Measurements from ENCODE around the gene DNM3. TPM values are rescaled to one million over a fixed set of nuclear protein-coding genes. Genes with fewer than 3 reads are reported as not detected.
A peak's percentile ranks its signal among the peaks of the same experiment; 100 is the strongest.

DNM3 gene
- total and polyA plus RNA-seq, 5 experiments from 2014 or later: 0.36 to 2.3 (median 0.41) TPM

GRCh38 chr1:172088256-172088655, 247.0 kb downstream of the DNM3 start:
- POLR2A ChIA-PET: no interaction called here
- Mint-ChIP-seq H3K27me3 (peaks cover 0 to 5% (median 0%) of the 10 kb centered on the region in 5 donors), H3K4me1 (peaks cover 2 to 8% (median 3%) of the 10 kb centered on the region in 4 donors), H3K36me3 (no peaks in the 10 kb centered on the region), H3K27ac (no peak overlapping the region), H3K9me3 (no peaks in the 10 kb centered on the region), H3K4me3 (no peak overlapping the region)
- ATAC-seq (no peak), DNase-seq (no peak)

DNA sequence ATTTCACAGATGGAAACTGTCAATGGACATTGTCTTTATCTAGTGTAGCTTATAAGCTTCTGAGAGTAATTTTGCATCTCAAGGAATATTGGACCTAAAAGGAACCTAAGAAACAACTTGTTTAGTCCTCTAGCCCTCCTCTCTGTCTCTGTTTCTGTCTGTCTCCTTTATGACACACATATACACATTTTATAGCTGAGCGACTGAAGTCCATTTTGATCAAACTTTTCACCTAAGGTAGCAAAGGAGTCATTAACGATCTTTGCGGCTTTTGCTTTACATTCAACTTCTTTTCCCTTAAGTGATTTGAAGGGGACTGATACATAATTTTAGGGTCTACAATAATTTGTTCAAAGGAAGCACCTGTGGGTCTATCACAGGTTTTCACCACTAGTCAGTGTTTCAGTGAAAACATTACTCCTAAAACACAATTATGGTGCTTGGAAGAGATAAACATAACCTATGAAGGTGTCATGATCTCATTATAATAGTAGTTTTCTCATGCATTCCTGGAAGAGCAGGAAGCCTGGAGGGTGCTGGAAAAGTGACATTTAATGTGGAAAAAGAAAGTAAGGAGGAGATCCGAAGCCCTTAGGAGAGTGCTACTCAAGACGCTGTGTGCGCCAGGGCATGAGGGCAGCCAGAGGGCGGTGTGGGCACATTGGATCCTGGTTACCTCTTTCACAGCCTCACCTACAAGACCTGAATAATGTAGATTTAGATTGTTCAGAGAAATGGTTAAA, 248.6 kb downstream of the DNM3 start:
- ATAC-seq: peak; percentile 86 to 91
- Mint-ChIP-seq H3K36me3 (no peaks in the 10 kb centered on the region), H3K9me3 (no peaks in the 10 kb centered on the region), H3K4me1 (peaks cover 2 to 8% (median 3%) of the 10 kb centered on the region in 4 donors), H3K4me3 (no peak overlapping the region), H3K27ac (peak overlapping the region in 1 of 10 donors; percentile 24), H3K27me3 (peaks cover 0 to 5% (median 0%) of the 10 kb centered on the region in 5 donors)
- peak; percentile 11 to 76 (median 42) for DNase-seq
- POLR2A ChIA-PET: no interaction called here

DNA sequence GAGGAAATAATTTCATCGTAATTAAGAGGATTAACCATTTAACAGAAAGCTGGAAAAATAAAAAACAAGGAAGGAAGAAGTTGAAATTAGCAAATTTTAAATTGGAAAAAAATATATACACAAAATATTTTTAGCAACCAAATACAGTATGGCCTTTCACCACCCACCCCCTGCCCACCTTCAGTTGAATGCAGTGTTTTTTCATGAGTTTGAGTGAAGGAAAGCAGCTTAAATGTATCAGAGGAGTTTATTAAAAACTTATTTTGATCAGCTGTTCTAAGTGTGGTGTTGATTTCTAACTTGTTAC, 249.2 kb downstream of the DNM3 start:
- peak overlapping the region in 1 of 10 donors; percentile 24 for H3K27ac Mint-ChIP-seq

DNA sequence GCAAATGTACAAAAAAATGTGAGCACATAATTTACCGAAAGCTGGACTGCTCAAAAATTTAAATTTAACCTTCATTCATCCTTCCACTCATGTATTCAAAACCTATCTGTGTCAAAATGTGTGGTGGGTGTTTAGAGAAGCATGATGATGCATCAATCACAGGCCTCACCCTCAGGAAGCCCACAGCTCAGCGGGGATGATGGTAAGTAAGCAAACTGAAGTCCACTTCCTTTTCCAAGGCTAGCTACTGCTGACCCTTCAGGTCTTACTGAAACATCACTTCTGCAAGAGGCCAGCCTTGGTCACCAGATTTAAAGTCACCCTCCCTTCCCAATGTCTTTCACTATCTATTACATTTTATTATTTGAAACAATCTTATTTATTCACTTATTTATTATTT, 254.5 kb downstream of the DNM3 start:
- ATAC-seq (no peak), DNase-seq (no peak)
- no peaks in the 10 kb centered on the region for H3K27me3 Mint-ChIP-seq
- peaks cover 0 to 3% (median 0%) of the 10 kb centered on the region in 4 donors for H3K4me1 Mint-ChIP-seq
- POLR2A ChIA-PET: no interaction called here
- no peak overlapping the region for H3K4me3 Mint-ChIP-seq
- H3K36me3 Mint-ChIP-seq: no peaks in the 10 kb centered on the region
- H3K9me3 Mint-ChIP-seq: no peaks in the 10 kb centered on the region
- no peak overlapping the region for H3K27ac Mint-ChIP-seq

More for the DNA sequence above, 249.2 kb downstream of the DNM3 start:
- Mint-ChIP-seq H3K4me1 (peaks cover 2 to 8% (median 3%) of the 10 kb centered on the region in 4 donors), H3K36me3 (no peaks in the 10 kb centered on the region), H3K4me3 (no peak overlapping the region), H3K27me3 (peaks cover 0 to 5% (median 0%) of the 10 kb centered on the region in 5 donors), H3K9me3 (no peaks in the 10 kb centered on the region)
- POLR2A ChIA-PET: interaction anchor here (0.6 to 0.8 kb wide), 2 partner anchors 317 to 354 kb away, joined by 3 read pairs; no protein-coding TSS in a partner anchor
- no peak for ATAC-seq
- DNase-seq: no peak

DNA sequence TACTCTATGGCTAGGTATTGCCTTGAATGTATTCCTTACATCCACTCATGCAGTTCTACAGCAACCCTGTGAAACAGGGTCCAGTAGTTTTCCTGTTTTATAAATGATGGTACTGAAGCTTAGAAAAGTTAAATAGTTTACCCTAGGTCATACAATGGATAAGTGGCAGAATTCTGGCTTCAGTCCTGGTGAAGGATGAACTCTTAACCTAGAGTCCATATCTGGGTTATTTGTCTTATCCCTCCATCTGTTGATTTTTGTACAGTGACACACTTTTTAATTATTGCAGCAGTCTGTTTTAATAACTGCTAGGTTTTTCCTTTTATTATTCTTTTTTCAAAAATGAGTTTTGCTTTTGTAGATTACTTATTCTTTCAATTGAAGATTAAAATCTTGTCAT, 263.9 kb downstream of the DNM3 start:
- H3K4me1 Mint-ChIP-seq: peaks cover 0 to 3% (median under 1%) of the 10 kb centered on the region in 4 donors
- no peak overlapping the region for H3K27ac Mint-ChIP-seq
- H3K4me3 Mint-ChIP-seq: no peak overlapping the region
- H3K36me3 Mint-ChIP-seq: peaks cover 0 to 2% (median 0%) of the 10 kb centered on the region in 3 donors
- DNase-seq (no peak), ATAC-seq (no peak)
- H3K9me3 Mint-ChIP-seq: no peaks in the 10 kb centered on the region
- POLR2A ChIA-PET: no interaction called here
- H3K27me3 Mint-ChIP-seq: peaks cover 0 to 2% (median 0%) of the 10 kb centered on the region in 5 donors

DNA sequence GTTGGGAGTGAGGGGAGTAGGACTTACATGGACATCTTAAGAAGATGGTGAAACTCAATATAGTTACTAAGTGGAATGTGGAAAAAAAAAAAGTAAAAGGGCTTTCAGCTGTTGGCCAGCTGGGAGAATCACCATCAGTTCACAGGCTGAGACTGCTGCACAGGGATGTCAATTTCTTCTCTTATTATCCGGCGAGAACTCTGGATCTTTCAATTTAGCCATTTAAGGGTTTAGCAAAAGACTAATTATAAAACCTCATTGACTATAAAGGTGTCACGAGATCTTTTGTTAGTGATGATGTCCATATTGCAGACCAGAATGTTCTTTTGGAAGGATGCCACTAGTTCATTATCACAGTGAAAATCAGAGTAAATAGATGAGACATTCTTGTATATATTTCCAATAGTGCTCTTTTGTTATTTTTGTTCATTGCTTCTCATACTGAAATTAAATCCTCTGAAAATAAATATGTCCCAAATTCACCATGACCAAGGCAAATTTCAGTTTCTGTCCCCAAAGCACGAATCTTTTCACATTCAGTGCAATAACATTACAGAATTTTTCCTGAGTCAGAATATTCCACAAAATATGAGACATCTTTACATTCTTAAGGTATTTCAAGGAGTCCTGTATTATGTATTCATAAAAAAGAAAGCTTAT, 266.1 kb downstream of the DNM3 start:
- H3K27me3 Mint-ChIP-seq: peaks cover 0 to 2% (median 0%) of the 10 kb centered on the region in 5 donors
- POLR2A ChIA-PET: no interaction called here

DNA sequence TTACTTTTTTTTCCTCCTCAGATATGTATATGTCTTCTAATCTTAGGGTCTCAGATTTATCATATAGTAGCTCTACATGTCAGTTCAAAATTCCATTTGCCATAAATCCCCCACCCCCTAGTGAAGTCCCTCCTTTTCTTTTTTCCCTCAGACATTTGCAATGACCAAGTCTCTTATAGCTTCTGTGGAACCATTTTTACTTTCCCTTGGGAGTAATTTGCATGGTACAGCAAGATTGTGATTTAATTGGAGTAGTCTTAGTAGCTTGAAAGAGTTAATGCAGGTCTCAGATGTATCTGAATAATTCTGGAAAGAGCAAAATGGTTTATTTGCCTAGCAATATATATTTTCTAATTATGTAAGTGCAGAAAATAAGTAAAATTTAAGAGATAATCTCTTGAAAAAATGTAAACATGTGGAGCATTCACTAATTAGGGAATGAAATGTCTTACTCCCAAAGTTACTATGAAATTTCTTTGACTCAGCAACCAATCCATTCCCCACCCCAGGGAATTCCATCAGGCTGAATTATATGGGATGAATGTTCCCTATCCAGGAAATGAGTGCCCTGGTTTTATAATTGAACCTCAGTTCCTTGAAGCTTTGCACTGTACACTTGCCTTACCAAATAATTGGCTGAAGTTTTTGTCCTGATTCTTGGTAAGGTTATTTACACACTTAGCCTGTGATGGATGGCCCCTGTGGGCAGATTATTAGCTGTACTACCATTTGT, 267.0 kb downstream of the DNM3 start:
- DNase-seq (no peak), ATAC-seq (no peak)
- POLR2A ChIA-PET: no interaction called here
- no peak overlapping the region for H3K4me3 Mint-ChIP-seq
- H3K4me1 Mint-ChIP-seq: peaks cover 0 to 3% (median under 1%) of the 10 kb centered on the region in 4 donors
- H3K27me3 Mint-ChIP-seq: peaks cover 0 to 2% (median 0%) of the 10 kb centered on the region in 5 donors
- H3K36me3 Mint-ChIP-seq: peaks cover 0 to 2% (median 0%) of the 10 kb centered on the region in 3 donors
- no peak overlapping the region for H3K27ac Mint-ChIP-seq
- no peaks in the 10 kb centered on the region for H3K9me3 Mint-ChIP-seq

More for the DNA sequence above, 266.1 kb downstream of the DNM3 start:
- no peak for DNase-seq
- peaks cover 0 to 2% (median 0%) of the 10 kb centered on the region in 3 donors for H3K36me3 Mint-ChIP-seq
- peaks cover 0 to 3% (median under 1%) of the 10 kb centered on the region in 4 donors for H3K4me1 Mint-ChIP-seq
- no peak for ATAC-seq
- H3K4me3 Mint-ChIP-seq: no peak overlapping the region
- H3K9me3 Mint-ChIP-seq: no peaks in the 10 kb centered on the region
- no peak overlapping the region for H3K27ac Mint-ChIP-seq

DNA sequence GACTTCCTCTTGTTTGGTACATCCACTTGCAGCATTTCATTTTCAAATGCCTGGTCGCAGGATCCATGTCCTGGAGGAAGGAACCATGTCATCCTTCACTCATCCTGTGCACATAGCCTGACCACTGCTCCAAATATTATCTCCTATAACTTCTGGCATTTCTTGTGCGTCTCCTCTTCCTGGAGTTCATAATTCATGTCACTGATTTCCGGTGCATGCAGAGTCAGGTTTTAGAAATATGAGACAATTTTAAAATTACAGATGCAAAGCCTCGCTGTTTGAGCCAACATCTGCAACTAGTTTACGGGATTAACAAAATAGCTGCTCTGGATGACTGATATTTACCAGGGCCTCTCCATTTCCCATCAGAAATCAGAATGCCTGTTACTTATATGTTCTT, 268.1 kb downstream of the DNM3 start:
- Mint-ChIP-seq H3K27me3 (peaks cover 0 to 2% (median 0%) of the 10 kb centered on the region in 5 donors), H3K4me1 (peaks cover 0 to 6% (median 2%) of the 10 kb centered on the region in 4 donors), H3K9me3 (no peaks in the 10 kb centered on the region), H3K36me3 (peaks cover 0 to 2% (median 0%) of the 10 kb centered on the region in 3 donors), H3K4me3 (no peak overlapping the region), H3K27ac (no peak overlapping the region)
- DNase-seq (no peak), ATAC-seq (no peak)
- POLR2A ChIA-PET: no interaction called here

DNA sequence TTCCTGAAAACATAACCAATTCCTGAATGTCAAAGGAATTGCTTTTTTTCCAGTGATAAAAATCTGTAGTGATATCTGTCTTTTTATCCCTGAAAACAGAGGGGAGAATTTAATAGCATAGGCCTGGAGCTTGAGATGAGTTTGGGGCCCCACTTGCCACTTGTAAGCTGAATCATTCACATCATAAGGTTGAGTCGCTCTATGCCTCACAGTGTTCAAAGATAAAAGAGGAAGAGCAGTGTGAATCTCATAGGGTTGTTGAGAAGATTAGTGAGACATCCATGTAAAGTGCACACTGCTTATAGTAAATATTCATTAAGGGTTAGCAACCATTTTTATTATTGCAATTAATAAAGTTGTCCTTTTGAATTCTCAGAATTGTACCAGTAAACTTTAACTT, 271.3 kb downstream of the DNM3 start:
- no peak for DNase-seq
- no peaks in the 10 kb centered on the region for H3K36me3 Mint-ChIP-seq
- peaks cover 8 to 18% (median 11%) of the 10 kb centered on the region in 4 donors for H3K4me1 Mint-ChIP-seq
- peaks cover 0 to 2% (median 0%) of the 10 kb centered on the region in 5 donors for H3K27me3 Mint-ChIP-seq
- no peak overlapping the region for H3K27ac Mint-ChIP-seq
- no peak for ATAC-seq
- no peaks in the 10 kb centered on the region for H3K9me3 Mint-ChIP-seq
- H3K4me3 Mint-ChIP-seq: no peak overlapping the region
- POLR2A ChIA-PET: no interaction called here

- Mint-ChIP-seq H3K27me3 (no peaks in the 10 kb centered on the region), H3K9me3 (peaks cover 0 to 9% (median 0%) of the 10 kb centered on the region in 9 donors), H3K27ac (peak overlapping the region; percentile 21 to 90 (median 74)), H3K36me3 (no peaks in the 10 kb centered on the region), H3K4me1 (peaks cover 18 to 31% (median 22%) of the 10 kb centered on the region in 4 donors), H3K4me3 (peak overlapping the region in 9 of 10 donors; percentile 11 to 62 (median 45))
- ATAC-seq (peak; percentile 92 to 99), DNase-seq (peak in 5 of 10 donors; percentile 21 to 59 (median 31))
- POLR2A ChIA-PET: interaction anchor here (0.6 to 0.7 kb wide), 2 partner anchors 263 to 392 kb away, joined by 4 to 5 read pairs; no protein-coding TSS in a partner anchor
These were observed 276.5 kb downstream of the DNM3 start for GRCh38 chr1:172117800-172118199.

- Mint-ChIP-seq H3K27me3 (no peaks in the 10 kb centered on the region), H3K36me3 (no peaks in the 10 kb centered on the region), H3K4me1 (peaks cover 18 to 31% (median 22%) of the 10 kb centered on the region in 4 donors), H3K4me3 (peak overlapping the region in 1 of 10 donors; percentile 34), H3K9me3 (peaks cover 0 to 9% (median 0%) of the 10 kb centered on the region in 9 donors), H3K27ac (peak overlapping the region in 4 of 10 donors; percentile 24 to 75 (median 52))
- DNase-seq: no peak
- ATAC-seq: no peak
- POLR2A ChIA-PET: no interaction called here
These were observed 277.3 kb downstream of the DNM3 start for GRCh38 chr1:172118618-172119017.

DNA sequence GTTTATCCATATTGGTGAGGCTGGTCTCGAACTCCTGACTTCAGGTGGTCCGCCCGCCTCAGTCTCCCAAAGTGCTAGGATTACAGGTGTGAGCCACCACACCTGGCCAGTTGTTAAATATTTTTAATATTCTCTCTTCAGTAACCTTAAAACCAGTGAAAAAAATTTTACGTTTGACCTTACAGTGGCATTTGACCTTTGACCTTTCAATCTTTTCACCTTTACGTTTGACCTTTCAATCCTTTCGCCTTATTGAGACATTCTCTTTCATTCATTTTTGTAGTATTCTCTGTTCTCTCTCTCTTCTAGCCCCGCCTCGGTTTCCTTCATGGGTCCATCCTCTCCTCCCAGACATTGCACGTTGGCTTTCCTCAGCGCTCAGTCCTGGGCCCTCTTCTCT, 277.9 kb downstream of the DNM3 start:
- peaks cover 0 to 9% (median 0%) of the 10 kb centered on the region in 9 donors for H3K9me3 Mint-ChIP-seq
- DNase-seq: no peak
- H3K27me3 Mint-ChIP-seq: no peaks in the 10 kb centered on the region
- POLR2A ChIA-PET: no interaction called here
- H3K36me3 Mint-ChIP-seq: no peaks in the 10 kb centered on the region
- no peak for ATAC-seq
- H3K4me3 Mint-ChIP-seq: peak overlapping the region in 1 of 10 donors; percentile 13
- H3K27ac Mint-ChIP-seq: peak overlapping the region in 4 of 10 donors; percentile 1 to 50 (median 44)
- peaks cover 14 to 31% (median 22%) of the 10 kb centered on the region in 4 donors for H3K4me1 Mint-ChIP-seq
